ENCODE results near the gene MS4A8.

Gene MS4A8

GRCh38 chr11:60764879-60765278 lies 65.5 kb downstream of the MS4A8 start:
- ATAC-seq: no peak

GRCh38 chr11:60765355-60765754 lies 65.9 kb downstream of the MS4A8 start:
- no peak for ATAC-seq

Measured in activated CD4-positive, CD25-positive, alpha-beta regulatory T cell treated with anti-CD3 and anti-CD28 coated beads, Interleukin-2, amount 50 U/mL, for 24 hours (primary cell).